CD4-positive, alpha-beta T cell treated with Interleukin-6 at 100 ng/mL for 8 hours (primary cell): ENCODE results near the gene MMP20.
"Not testable (repeated sequence)": the region's sequence is repeated elsewhere in the genome, so short reads cannot be mapped to it uniquely, and the experiment has no call there.

Experiments
- DNase-seq: peaks from one replicate; pipeline ENCODE4 v3.0.0-alpha.2; 2020; ENCODE audit warnings: mixed read lengths, low spot score

The MMP20 gene, protein sequence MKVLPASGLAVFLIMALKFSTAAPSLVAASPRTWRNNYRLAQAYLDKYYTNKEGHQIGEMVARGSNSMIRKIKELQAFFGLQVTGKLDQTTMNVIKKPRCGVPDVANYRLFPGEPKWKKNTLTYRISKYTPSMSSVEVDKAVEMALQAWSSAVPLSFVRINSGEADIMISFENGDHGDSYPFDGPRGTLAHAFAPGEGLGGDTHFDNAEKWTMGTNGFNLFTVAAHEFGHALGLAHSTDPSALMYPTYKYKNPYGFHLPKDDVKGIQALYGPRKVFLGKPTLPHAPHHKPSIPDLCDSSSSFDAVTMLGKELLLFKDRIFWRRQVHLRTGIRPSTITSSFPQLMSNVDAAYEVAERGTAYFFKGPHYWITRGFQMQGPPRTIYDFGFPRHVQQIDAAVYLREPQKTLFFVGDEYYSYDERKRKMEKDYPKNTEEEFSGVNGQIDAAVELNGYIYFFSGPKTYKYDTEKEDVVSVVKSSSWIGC

DNA sequence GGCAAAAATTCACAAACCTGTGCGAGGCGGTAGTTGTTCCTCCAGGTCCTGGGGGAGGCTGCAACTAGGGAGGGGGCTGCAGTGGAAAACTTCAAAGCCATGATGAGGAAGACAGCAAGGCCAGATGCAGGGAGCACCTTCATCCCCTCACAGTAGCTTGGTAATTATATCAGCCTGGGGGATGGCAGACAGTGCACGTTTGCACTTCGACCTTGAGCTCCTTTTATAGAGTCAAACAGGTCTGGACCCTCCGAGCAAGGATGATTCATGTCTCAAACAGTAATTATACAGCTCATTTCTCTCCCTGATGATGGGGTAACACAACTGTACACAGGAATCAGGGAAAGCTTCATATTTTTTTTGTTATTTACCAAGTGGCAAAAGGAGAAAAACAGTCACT is at the start of gene MMP20:
MMP20 (minus strand) TSS at position 156 of the 400 bp plus-strand sequence; CDS start at position 143, 13 bp downstream.
- DNase-seq: no peak

DNA sequence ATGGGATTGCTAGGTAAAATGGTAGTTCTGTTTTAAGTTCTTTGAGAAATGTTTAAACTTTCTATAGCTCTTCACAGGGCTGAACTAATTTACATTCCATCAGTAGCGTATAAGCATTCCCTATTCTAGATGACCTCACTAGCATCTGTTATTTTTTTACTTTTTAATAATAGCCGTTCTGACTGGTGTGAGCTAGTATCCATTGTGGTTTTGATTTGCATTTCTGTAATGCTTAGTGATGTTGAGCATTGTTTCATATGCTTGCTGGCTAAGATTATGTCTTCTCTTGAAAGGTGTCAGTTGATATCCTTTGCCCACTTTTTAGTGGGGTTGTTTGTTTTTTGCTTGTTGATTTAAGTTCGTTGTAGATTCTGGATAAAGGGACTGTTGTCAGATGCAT is 44.5 kb upstream of the MMP20 start:
- DNase-seq: no peak

DNA sequence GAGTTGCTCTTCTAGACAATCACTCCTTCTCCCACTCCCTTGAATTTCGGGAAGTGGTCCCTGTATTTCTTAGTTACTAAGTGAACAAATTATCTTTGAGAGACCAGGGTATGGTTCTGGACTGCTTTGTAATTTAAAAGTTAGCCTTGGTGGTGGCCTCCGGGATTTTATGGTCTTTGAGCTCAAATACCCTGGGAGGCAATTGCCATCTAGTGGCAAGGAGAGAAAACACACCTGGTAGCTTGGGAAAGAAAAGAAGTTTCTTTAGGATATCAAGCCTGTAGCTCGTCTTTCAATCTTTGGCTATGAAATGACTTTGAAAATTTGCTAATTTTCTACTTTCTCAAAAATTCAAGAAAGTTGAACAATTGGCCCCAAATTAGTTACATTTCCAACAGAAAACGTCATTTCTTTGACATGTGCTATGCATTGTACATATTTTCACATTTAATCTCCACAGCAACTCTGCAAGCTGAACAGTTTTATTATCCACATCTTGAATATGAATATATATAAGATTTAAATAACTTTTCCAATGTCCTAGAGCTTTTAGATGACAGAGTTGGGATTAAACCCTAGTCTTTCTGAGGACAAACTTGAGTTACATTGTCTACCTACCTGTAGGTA is 41.3 kb upstream of the MMP20 start:
- peak; percentile 22 for DNase-seq

DNA sequence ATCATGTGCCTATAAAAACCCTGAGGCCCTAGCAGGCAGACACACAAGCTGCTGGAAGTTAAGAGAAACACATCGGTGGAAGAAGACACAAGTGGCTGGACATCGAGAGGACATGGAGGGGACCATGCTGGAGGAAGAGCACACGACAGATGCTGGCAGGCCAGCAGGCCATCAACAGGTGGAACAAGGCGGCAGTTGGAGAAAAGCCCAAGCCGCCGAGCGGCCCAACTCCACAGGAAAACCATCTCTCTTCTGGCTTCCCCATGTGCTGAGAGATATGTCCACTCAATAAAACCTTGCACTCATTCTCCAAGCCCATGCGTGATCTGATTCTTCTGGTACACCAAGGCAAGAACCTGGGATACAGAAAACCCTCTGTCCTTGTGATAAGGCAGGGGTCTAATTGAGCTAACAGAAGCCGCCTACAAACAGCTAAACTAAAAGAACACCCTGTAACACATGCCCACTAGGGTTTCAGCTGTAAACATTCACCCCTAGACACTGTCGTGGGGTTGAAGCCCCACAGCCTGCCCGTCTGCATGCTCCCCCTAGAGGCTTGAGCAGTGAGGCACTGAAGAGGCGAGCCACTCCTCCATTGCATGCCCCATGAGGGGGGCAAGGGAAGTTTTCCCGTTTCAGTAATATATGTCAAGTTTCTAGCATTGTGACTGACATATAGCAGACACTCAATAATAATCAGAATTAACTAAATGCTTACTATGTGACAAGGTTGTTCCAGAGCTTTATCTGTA is 39.0 kb upstream of the MMP20 start:
- DNase-seq: peak; percentile 11

DNA sequence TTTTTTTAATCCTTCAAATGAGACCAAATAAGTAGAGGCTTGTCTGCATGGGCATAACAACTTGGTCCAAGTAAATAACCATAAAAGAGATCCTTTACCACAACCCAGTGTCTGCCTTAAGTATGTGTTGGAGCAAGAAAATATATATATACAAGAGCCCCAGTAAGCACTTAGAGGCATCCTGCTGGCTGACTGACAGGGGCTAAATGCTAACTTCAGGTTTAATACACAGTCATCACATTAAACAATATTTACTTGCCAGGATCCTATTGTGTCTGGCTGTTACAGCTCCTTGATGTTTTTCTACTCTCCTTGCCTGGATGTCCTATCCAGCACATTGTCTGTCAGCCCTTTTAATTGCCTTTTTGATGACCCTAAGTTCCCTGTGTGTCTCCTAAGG is 37.5 kb upstream of the MMP20 start:
- DNase-seq: no peak

DNA sequence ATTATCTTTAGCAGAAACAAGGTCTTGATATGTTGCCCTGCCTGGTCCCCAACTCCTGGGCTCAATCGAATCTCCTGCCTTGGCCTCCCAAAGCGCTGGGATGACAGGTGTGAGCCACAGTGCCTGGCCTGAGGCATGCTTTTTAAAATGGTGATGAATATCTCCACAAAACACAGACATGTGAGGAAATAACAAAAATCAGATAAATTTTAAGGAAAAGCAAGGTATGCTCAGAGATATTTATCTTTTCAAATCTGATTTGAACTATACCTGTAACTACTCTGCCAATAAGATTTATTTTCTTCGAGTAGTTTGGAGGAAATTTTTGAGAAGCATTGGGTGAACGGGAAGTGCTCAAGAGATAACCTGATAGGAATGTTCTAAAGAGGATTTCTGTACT is 35.9 kb upstream of the MMP20 start:
- DNase-seq: no peak

DNA sequence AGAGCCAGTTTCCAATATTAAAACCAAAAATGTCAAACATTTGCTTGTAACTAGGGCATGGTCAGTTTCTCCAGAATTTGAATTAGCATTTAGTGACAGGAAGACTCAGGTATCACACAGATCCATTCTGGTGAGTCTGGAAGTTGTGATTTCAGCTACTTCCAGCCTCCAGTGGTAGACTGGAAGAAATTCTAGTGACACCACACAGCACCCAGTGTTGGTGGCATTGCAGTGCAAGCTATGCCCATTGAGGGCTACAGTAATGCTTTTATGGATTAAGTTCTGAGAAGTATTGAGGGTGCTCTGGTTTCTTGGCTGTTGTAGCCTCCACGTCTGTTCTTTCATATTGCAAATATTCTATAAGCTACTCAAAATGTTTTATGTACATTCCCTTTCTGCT is 31.4 kb upstream of the MMP20 start:
- no peak for DNase-seq

DNA sequence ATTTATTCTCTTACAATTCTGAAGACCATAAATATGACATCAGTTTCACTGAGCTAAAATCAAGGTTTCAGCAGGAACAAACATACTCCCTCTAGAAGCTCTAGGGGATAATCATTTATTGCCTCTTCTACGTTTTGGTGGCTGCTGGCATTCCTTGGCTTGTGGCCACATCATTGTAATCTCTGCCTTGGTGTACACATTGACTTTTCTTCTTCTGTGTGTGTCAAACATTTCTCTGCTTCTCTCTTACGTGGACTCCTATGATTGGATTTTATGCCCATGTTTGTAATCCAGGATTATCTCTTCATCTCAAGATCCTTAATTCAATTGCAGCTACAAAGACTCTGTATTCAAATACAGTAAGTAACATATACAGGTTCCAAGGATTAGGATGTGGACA is 30.4 kb upstream of the MMP20 start:
- DNase-seq: no peak

DNA sequence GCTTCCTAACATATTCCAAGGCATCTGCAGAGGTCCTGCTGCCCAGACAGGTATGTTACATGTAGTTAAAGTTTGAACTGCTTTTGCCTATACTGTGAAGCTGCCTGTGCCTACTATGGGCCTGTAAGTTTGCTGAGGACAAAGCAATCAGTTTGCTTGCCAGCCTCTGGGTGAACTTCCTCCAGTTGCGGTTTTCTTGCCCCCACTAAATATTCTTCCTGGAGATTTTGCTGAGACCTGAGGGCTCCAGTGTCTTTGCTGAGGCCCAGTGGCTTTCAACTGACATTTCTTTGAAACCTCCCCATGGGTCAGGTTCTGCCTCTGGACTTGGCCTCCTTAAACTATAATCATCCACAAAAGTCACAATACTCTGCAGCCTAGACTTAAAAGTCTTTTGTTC is 29.6 kb upstream of the MMP20 start:
- no peak for DNase-seq

DNA sequence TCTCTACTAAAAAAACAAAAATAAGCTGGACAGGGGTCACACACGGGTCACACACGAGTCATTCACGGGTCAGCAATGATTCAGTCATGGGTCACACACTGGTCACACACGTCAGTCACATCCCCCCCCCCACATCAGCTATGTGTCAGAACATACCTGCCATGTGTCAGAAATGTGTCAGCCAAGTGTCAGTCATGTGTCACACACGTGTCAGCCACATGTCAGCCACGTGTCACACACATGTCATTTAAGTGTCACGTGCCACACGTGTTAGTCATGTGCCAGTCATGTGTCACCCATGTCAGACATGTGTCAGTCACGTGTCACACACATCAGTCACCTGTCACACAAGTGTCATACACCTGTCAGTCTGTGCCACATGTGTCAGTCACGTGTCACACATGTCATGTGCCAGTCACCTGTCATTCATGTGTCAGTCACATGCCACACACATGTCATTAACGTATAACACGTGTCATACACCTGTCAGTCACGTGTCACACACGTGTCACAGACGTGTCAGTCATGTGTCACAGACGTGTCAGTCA is 28.7 kb upstream of the MMP20 start:
- no peak for DNase-seq

DNA sequence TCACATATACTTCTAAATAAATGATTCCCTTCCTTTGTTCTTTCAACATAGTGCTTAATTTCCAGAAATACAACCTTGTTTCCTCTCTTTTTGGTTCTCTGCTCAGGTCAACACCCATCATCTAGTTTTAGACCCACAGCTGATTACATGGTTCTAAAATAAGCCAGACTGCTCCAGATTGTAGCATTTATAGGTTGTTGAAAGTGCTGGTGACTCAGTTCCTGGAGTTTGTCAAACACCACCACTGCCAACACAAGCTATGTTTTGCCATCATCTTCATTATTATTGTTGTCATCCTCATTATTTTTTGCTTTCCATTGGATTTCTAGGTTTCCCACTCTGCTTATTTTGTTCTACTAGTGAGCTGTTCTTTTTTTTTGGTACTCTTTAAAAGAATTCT is 22.3 kb upstream of the MMP20 start:
- DNase-seq: no peak

DNA sequence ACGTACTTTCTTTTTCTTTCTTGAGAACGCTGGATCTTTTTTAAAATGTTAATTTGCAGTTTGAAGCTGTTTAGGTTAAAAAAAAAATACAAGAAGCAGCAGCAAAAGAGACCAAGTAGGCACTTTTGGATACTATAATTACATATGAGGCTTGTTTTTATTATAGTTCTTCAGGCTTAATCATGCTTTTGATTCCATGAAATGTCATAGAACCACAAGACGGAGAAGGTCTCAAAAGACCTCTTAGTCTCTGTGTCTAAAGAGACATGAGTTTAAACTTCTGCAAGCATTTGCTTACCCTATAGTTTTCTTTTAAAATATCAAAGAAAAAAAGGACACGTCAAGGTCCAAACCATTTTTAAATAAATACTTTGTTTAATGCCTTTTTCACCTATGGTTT is 18.8 kb upstream of the MMP20 start:
- no peak for DNase-seq

DNA sequence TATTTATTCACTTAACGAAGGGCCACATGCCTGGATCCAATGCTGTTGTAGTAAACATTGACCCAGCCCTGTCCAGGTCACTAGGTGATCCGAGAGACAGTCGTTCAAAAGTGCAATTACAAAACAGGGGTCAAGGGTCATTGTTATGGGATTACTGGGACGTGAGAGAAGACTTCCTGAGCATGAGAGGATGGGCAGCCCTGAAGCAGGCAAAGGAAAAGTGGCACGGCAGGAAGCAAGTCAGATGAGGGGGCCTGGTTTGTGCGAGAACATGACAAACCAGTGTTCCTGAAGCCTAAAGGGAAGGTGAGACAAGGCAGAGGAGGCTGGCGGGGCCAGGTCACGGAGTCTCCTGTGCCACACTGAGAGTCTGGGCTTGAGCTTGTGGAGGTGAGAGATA is 15.8 kb upstream of the MMP20 start:
- DNase-seq: no peak

DNA sequence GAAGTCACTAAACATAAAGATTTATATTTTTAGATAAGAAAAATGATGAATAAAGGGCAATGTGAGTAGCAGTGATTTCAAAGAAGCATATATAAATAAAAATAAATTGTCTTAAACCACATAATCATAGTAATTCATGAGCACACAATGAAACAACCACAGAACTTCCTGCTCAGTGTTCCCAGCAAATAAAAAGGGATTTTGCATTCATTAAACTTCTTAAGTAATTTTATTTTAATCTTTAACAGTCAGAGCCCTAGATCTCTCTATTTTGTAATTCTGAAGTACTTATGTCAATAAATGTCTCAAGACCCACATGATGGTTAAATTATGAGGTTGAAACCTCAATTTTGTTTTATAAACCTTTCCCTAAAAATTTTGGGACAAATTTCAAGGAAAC is 14.5 kb upstream of the MMP20 start:
- no peak for DNase-seq

DNA sequence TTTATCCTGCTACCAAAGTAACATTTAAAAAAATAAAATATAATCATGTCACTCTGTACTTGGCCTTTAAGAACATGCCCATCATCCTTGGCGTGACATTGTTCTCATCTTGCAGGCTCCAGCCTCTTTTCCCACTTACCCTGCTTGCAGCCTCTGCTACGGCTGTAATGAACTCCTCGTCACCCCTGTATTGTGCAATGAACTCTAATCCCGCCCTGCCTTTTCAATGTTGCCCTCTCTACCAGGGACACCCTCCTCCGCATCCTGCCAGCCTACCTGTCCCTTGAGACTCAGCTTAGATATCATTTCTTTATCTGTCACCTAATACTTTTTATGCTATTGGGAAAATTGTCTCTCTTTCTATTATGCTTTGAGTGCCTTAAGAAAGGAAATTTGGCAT is 12.6 kb upstream of the MMP20 start:
- DNase-seq: no peak

DNA sequence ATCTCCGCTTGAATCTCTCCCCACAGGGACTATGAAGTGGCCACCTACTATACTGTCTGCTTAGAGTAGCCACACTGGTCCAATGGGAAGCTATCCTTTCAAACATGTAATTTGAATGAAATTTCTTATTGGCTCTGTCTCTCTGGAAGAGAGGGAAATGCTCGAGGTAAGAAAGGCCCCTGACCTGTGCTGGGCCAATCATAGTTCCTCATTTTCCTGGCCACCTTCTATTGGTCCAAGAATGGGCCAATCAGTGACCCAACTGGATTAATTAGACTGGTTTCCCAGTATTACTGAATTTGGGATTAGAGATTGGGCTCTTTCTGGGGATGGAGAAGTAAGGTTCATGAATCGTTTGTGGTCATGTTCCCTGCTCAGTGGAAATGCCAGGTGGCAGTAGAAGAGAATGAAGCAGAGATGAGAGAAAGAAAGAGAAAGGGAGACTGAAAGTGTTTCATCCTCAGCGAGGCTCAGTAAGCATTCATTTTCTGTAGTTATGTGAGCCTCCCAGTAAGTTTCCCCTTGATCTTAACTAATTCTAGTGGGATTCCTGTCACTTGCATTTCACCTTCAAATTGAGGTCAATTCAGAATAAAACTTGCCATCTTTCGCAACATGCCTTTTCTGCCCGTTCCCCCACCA is 8.4 kb upstream of the MMP20 start:
- no peak for DNase-seq

DNA sequence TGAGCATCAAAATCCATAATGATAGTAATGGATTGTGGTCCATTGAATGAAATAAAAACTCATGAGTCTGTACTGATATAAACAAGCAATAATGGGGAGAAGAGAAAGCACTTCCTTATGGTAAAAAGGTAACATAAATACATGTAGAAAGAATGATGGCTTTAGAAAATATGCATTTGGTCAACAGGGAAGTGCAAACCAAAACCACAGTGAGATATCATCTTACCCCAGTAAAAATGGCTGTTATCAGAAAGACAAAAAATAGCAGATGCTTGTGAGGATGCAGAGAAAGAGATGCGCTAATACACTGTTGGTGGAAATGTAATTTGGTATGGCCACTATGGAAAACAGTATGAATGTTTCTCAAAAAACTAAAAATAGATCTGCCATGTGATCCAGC is 6.9 kb upstream of the MMP20 start:
- no peak for DNase-seq

DNA sequence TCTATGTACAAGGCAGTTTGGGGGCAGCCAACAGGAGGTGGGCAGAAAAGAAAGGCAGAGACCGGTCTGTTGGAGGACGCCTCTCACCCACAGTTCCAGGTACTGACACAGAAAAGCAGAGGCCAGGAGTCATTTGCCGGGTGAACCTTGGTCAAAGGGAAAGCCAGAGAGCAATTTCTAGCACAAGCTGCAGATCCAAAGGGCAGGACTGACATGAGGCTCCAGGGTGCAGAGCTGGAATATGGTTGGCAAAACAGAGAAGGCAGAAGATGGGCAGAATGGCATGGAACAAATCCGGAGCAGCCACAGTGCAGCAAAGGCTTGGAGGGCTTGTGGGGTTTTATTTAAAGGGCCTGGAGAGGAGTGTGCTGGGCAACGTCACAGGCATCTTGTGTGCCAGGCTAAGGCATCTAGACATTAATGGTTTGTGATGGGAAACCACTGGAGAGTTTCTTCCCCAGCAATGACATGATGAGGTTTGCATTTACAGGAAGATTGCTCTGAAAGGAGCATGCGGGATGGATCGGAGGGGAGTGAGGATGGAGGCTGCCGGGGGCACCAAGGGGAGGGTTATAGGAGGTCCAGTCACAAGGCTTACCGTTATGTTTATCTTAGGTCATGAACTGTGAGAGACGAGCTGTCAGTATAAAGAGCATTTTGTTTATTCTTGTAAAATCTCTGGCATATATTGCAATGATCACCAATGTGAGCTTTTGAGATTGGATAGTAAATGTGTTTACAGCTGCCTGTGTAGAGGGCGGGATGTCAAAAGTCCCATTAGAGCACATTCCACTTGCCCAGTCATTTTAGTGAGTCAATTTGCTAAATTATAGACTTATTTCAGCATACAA is 5.7 kb upstream of the MMP20 start:
- no peak for DNase-seq

DNA sequence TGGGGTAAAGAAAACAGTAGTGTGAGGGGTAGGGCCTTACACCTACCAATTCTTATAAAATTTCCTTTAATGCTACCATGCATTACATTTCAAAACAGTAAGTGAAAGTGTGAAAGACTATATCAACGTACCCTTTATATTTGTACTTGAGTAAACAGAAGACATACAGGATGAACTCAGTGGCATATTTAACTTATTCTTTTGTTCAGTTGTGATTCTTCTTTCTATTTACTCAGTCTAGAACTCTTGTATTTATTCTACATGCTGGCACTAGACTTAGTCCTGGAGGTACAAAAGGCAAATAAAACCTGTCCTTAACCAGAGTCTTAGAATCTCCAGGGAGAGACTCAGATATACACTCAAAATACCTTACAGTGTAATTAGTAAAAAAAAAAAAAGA is 4.8 kb upstream of the MMP20 start:
- DNase-seq: not testable (repeated sequence)

DNA sequence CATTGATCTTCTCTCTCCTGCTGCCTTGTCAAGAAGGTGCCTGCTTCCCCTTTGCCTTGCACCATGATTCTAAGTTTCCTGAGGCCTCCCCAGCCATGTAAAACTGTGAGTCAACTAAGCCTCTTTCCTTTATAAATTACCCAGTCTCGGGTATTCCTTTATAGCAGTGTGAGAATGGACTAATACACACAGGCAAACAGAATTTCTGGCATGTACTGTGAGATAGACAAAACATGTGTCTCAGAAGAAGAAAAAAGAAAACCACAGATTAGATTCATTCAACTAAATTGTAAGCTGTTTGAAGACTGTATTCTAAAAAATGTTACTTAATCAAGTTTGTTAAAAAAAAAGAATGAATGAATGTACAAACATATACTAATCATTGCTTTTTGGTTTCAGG is 1.5 kb upstream of the MMP20 start:
- DNase-seq: no peak

DNA sequence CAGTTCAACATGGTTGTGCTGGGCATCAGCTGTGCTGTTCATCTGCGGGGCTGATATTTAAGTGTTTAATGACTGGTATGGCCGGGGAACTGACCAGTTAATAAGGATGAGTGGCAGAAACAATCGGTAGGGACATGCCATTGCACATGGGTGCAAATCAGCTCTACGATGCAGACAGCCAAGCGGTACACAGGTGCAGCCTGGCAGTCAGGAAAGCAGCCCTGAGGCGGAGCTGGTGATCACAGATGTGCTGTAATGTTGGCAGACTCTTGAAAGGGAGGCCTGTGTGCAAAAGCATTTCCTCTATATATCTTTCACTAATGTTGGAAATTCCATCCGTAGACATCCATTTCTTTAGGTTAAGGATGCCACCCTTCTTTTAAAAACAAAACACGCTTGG is 1.1 kb downstream of the MMP20 start:
- no peak for DNase-seq
